Osteoblast (primary cell): Measurements from ENCODE around the gene HOXA3. TPM values are rescaled to one million over a fixed set of nuclear protein-coding genes. Genes with fewer than 3 reads are reported as not detected.

Experiments
- DNase-seq: peaks from one replicate; pipeline ENCODE4 v3.0.0; 2011; ENCODE audit warnings: low spot score, mixed read lengths; ENCODE audit not compliant: insufficient read length; ENCODE audit errors: missing footprints
- H2AFZ ChIP-seq: 2 replicates; pipeline ENCODE4 v1.6.0; 2011; ENCODE audit warnings: mild to moderate bottlenecking, low read length
- H3K27ac ChIP-seq: 2 replicates; pipeline ENCODE4 v1.5.1; 2011; ENCODE audit warnings: mild to moderate bottlenecking, low read depth, low read length, moderate library complexity
- H3K27me3 ChIP-seq: 2 replicates; pipeline ENCODE4 v1.6.0; 2012; ENCODE audit warnings: mild to moderate bottlenecking, control low read depth, inconsistent platforms, low read length, moderate library complexity; ENCODE audit not compliant: insufficient read depth
- H3K36me3 ChIP-seq: 2 replicates; pipeline ENCODE4 v1.5.1; 2011; ENCODE audit warnings: mild to moderate bottlenecking, low read length, control low read depth, moderate library complexity; ENCODE audit not compliant: insufficient read depth
- H3K4me1 ChIP-seq: 2 replicates; pipeline ENCODE4 v1.5.1; 2011; ENCODE audit warnings: mild to moderate bottlenecking, low read length, control low read depth, moderate library complexity; ENCODE audit not compliant: insufficient read depth
- H3K4me2 ChIP-seq: 2 replicates; pipeline ENCODE4 v1.6.0; 2011; ENCODE audit warnings: mild to moderate bottlenecking, low read length; ENCODE audit not compliant: insufficient read depth
- H3K4me3 ChIP-seq: fragments of 200-600 bp; sonication (generic); 3 replicates; pipeline ENCODE4 v1.5.1; 2012; ENCODE audit warnings: mild to moderate bottlenecking, low read length, inconsistent platforms; ENCODE audit not compliant: insufficient read depth
- H3K79me2 ChIP-seq: 2 replicates; pipeline ENCODE4 v1.6.0; 2012; ENCODE audit warnings: mild to moderate bottlenecking, low read length, control low read depth, inconsistent platforms; ENCODE audit not compliant: insufficient read depth
- H3K9me3 ChIP-seq: 2 replicates; pipeline ENCODE4 v1.5.1; 2011; ENCODE audit warnings: low read depth, low read length, control low read depth
- H4K20me1 ChIP-seq: 2 replicates; pipeline ENCODE4 v1.6.0; 2012; ENCODE audit warnings: mild to moderate bottlenecking, low read length, control low read depth; ENCODE audit not compliant: insufficient read depth
- CTCF ChIP-seq: IDR thresholded peaks from 2 replicates; pipeline ENCODE4 v1.5.1; 2011; ENCODE audit warnings: mild to moderate bottlenecking, low read depth, low read length, moderate library complexity; ENCODE audit errors: extremely low read depth
- total RNA-seq: library from RNA; depleted of rRNA; stranded (reverse); fragments of >200 nt; gene quantifications from 2 replicates; pipeline ENCODE4 v1.2.3, GENCODE V29; 2012

HOXA3 gene
- total RNA-seq, 1 donor: 4.0 TPM

GRCh38 chr7:27079234-27079975 lies 73.0 kb downstream of the HOXA3 start:
- Histone ChIP-seq H3K36me3 (no peaks in the 10 kb centered on the region), H3K4me2 (no peak overlapping the region), H3K27me3 (no peaks in the 10 kb centered on the region), H2AFZ (no peak overlapping the region), H3K79me2 (no peaks in the 10 kb centered on the region), H3K4me3 (no peak overlapping the region), H3K9me3 (no peaks in the 10 kb centered on the region), H3K27ac (no peak overlapping the region), H4K20me1 (no peaks in the 10 kb centered on the region), H3K4me1 (peaks cover 4% of the 10 kb centered on the region)
- DNase-seq: no peak
- TF ChIP-seq CTCF: no peak

- no peaks in the 10 kb centered on the region for H4K20me1 ChIP-seq
- H3K27me3 ChIP-seq: no peaks in the 10 kb centered on the region
- no peak for DNase-seq
- no peak overlapping the region for H3K4me2 ChIP-seq
- TF ChIP-seq CTCF: no peak
- H3K79me2 ChIP-seq: no peaks in the 10 kb centered on the region
- no peak overlapping the region for H3K4me3 ChIP-seq
- H3K4me1 ChIP-seq: peaks cover 4% of the 10 kb centered on the region
- no peak overlapping the region for H3K27ac ChIP-seq
- H2AFZ ChIP-seq: no peak overlapping the region
- H3K36me3 ChIP-seq: no peaks in the 10 kb centered on the region
- H3K9me3 ChIP-seq: no peaks in the 10 kb centered on the region
These were observed 73.7 kb downstream of the HOXA3 start for GRCh38 chr7:27078616-27079233.

GRCh38 chr7:27073076-27073475 lies 79.3 kb downstream of the HOXA3 start:
- Histone ChIP-seq H4K20me1 (no peaks in the 10 kb centered on the region), H3K27me3 (no peaks in the 10 kb centered on the region), H3K4me2 (no peak overlapping the region), H3K79me2 (no peaks in the 10 kb centered on the region), H3K4me3 (no peak overlapping the region), H3K27ac (no peak overlapping the region), H3K9me3 (no peaks in the 10 kb centered on the region), H2AFZ (no peak overlapping the region), H3K4me1 (no peaks in the 10 kb centered on the region), H3K36me3 (no peaks in the 10 kb centered on the region)
- no peak for TF ChIP-seq CTCF
- DNase-seq: no peak

- H3K36me3 ChIP-seq: no peaks in the 10 kb centered on the region
- H3K4me1 ChIP-seq: no peaks in the 10 kb centered on the region
- H3K27ac ChIP-seq: no peak overlapping the region
- no peak overlapping the region for H2AFZ ChIP-seq
- H3K4me2 ChIP-seq: no peak overlapping the region
- H4K20me1 ChIP-seq: no peaks in the 10 kb centered on the region
- DNase-seq: no peak
- no peaks in the 10 kb centered on the region for H3K9me3 ChIP-seq
- H3K27me3 ChIP-seq: no peaks in the 10 kb centered on the region
- no peak overlapping the region for H3K4me3 ChIP-seq
- TF ChIP-seq CTCF: no peak
- H3K79me2 ChIP-seq: no peaks in the 10 kb centered on the region
These were observed 80.6 kb downstream of the HOXA3 start for GRCh38 chr7:27071622-27072390.
